Loucy (cell line): ENCODE data around the gene CCDC85B.

Experiments used
- H2AFZ ChIP-seq: fragments of 200-600 bp; sonication (generic); 2 replicates; pipeline ENCODE4 v1.6.0; 2016; ENCODE audit warnings: antibody characterized with exemption, mild to moderate bottlenecking, low read length, moderate library complexity
- H3F3A ChIP-seq: fragments of 200-600 bp; 2 replicates; pipeline ENCODE4 v1.6.0; 2016; ENCODE audit warnings: antibody characterized with exemption, low read depth, mild to moderate bottlenecking
- H3K27me3 ChIP-seq: fragments of 200-600 bp; sonication (generic); 2 replicates; pipeline ENCODE4 v1.6.1; 2014; ENCODE audit warnings: low read length, mild to moderate bottlenecking; ENCODE audit not compliant: insufficient read depth, poor library complexity, severe bottlenecking
- H3K36me3 ChIP-seq: fragments of 200-600 bp; sonication (generic); 2 replicates; pipeline ENCODE4 v1.6.1; 2016; ENCODE audit warnings: low read length; ENCODE audit not compliant: insufficient read depth
- H3K4me1 ChIP-seq: fragments of 200-600 bp; sonication (generic); 2 replicates; pipeline ENCODE4 v1.5.1; 2014; ENCODE audit warnings: low read length, mild to moderate bottlenecking; ENCODE audit not compliant: insufficient read depth, poor library complexity, severe bottlenecking
- H3K4me2 ChIP-seq: fragments of 200-600 bp; sonication (generic); 2 replicates; pipeline ENCODE4 v1.6.0; 2014; ENCODE audit warnings: antibody characterized with exemption, low read length, low read depth, mild to moderate bottlenecking; ENCODE audit not compliant: poor library complexity, severe bottlenecking
- H3K4me3 ChIP-seq: fragments of 200-600 bp; sonication (generic); 2 replicates; pipeline ENCODE4 v1.5.1; 2014; ENCODE audit warnings: low read length, mild to moderate bottlenecking, mixed read lengths; ENCODE audit not compliant: poor library complexity, severe bottlenecking
- H3K79me2 ChIP-seq: fragments of 200-600 bp; sonication (generic); 2 replicates; pipeline ENCODE4 v1.6.1; 2014; ENCODE audit warnings: low read length; ENCODE audit not compliant: insufficient read depth
- H3K9ac ChIP-seq: fragments of 200-600 bp; sonication (generic); 2 replicates; pipeline ENCODE4 v1.6.0; 2014; ENCODE audit warnings: mild to moderate bottlenecking, low read depth, low read length, moderate library complexity; ENCODE audit not compliant: poor library complexity, severe bottlenecking
- H3K9me2 ChIP-seq: fragments of 200-600 bp; sonication (generic); replicated peaks from 2 replicates; pipeline ENCODE4 v1.6.1; 2016; ENCODE audit warnings: low read depth, low read length, mixed read lengths
- H3K9me3 ChIP-seq: fragments of 200-600 bp; sonication (generic); 2 replicates; pipeline ENCODE4 v1.6.1; 2014; ENCODE audit warnings: mild to moderate bottlenecking, antibody characterized with exemption, low read length, low read depth; ENCODE audit not compliant: insufficient read depth
- H4K20me1 ChIP-seq: fragments of 200-600 bp; sonication (generic); 2 replicates; pipeline ENCODE4 v1.6.0; 2014; ENCODE audit warnings: antibody characterized with exemption, low read length, mild to moderate bottlenecking; ENCODE audit not compliant: insufficient read depth, poor library complexity, severe bottlenecking
- CTCF ChIP-seq: fragments of 200-600 bp; sonication (generic); conservative IDR thresholded peaks from 2 replicates; pipeline ENCODE4 v1.5.1; 2014; ENCODE audit warnings: mild to moderate bottlenecking, antibody characterized with exemption, low read length
- EZH2phosphoT487 ChIP-seq: fragments of 200-600 bp; IDR thresholded peaks from 2 replicates; pipeline ENCODE4 v1.6.1; 2018; ENCODE audit warnings: antibody characterized with exemption, mild to moderate bottlenecking, moderate library complexity, borderline replicate concordance

CCDC85B gene

GRCh38 chr11:65921876-65922275 is 31.4 kb downstream of the CCDC85B start:
- peaks cover 8% of the 10 kb centered on the region; the same call in 1 of the 2 replicates for H3K36me3 ChIP-seq
- no peak overlapping the region for H3K4me3 ChIP-seq
- H2AFZ ChIP-seq = no peak overlapping the region
- no peak overlapping the region for H3K9ac ChIP-seq
- H3F3A ChIP-seq = no peaks in the 10 kb centered on the region
- H3K79me2 ChIP-seq = peaks cover 34% of the 10 kb centered on the region
- peaks cover 15% of the 10 kb centered on the region for H4K20me1 ChIP-seq
- no peak for TF ChIP-seq EZH2phosphoT487
- no peak for TF ChIP-seq CTCF
- no peaks in the 10 kb centered on the region for H3K27me3 ChIP-seq
- peaks cover 23% of the 10 kb centered on the region for H3K4me1 ChIP-seq
- H3K9me2 ChIP-seq = no peaks in the 10 kb centered on the region
- H3K9me3 ChIP-seq = no peaks in the 10 kb centered on the region
- no peak overlapping the region for H3K4me2 ChIP-seq

- no peaks in the 10 kb centered on the region for H3K27me3 ChIP-seq
- no peak overlapping the region for H3K4me3 ChIP-seq
- H3F3A ChIP-seq = no peaks in the 10 kb centered on the region
- H3K79me2 ChIP-seq = peaks cover 27% of the 10 kb centered on the region
- H4K20me1 ChIP-seq = peaks cover 15% of the 10 kb centered on the region
- TF ChIP-seq CTCF (no peak), EZH2phosphoT487 (no peak)
- no peak overlapping the region for H3K9ac ChIP-seq
- no peak overlapping the region for H2AFZ ChIP-seq
- H3K36me3 ChIP-seq = peaks cover 8% of the 10 kb centered on the region; the same call in 1 of the 2 replicates
- H3K4me2 ChIP-seq = no peak overlapping the region
- H3K9me3 ChIP-seq = no peaks in the 10 kb centered on the region
- H3K4me1 ChIP-seq = peaks cover 19% of the 10 kb centered on the region
- no peaks in the 10 kb centered on the region for H3K9me2 ChIP-seq
Measured at GRCh38 chr11:65922565-65922964, 32.1 kb downstream of the CCDC85B start.

GRCh38 chr11:65925397-65925796 is 34.9 kb downstream of the CCDC85B start:
- Histone ChIP-seq H3K4me3 (no peak overlapping the region), H3K9me2 (no peaks in the 10 kb centered on the region), H3K9ac (no peak overlapping the region), H2AFZ (no peak overlapping the region), H4K20me1 (peaks cover 3% of the 10 kb centered on the region), H3K4me2 (no peak overlapping the region), H3K36me3 (peaks cover 8% of the 10 kb centered on the region; the same call in 1 of the 2 replicates), H3K9me3 (no peaks in the 10 kb centered on the region), H3K79me2 (peaks cover 7% of the 10 kb centered on the region; the same call in 1 of the 2 replicates), H3K27me3 (no peaks in the 10 kb centered on the region), H3K4me1 (peaks cover 18% of the 10 kb centered on the region), H3F3A (no peaks in the 10 kb centered on the region)
- no peak for TF ChIP-seq EZH2phosphoT487
- no peak for TF ChIP-seq CTCF
